HepG2 (cell line): ENCODE results near the gene MARCHF9. TPM values are rescaled to one million over a fixed set of nuclear protein-coding genes. Genes with fewer than 3 reads are reported as not detected.
A peak's percentile ranks its signal among the peaks of the same experiment; 100 is the strongest.

ENCODE experiments used
- ARID2 ChIP-seq: sonication (generic); formaldehyde crosslinking; IDR thresholded peaks from 2 replicates; pipeline ENCODE4 v1.8.1; 2022; ENCODE audit warnings: mild to moderate bottlenecking, missing genetic modification reagents, borderline replicate concordance
- ATF7-NPFF ChIP-seq: sonication (generic); formaldehyde crosslinking; IDR thresholded peaks from 2 replicates; pipeline ENCODE4 v1.8.1; 2023; ENCODE audit warnings: mild to moderate bottlenecking, low read depth, missing genetic modification reagents, moderate library complexity
- CEBPZ ChIP-seq: IDR thresholded peaks from 2 replicates; pipeline ENCODE4 v1.6.1; 2012; ENCODE audit warnings: low read length, improper control_type of control experiment
- MTF1 ChIP-seq: sonication (generic); formaldehyde crosslinking; IDR thresholded peaks from 2 replicates; pipeline ENCODE4 v1.5.0; 2020; ENCODE audit warnings: missing genetic modification reagents
- NFAT5 ChIP-seq: sonication (generic); formaldehyde crosslinking; IDR thresholded peaks from 2 replicates; pipeline ENCODE4 v1.4.0; 2020; ENCODE audit warnings: missing genetic modification reagents
- RNF219 ChIP-seq: sonication (generic); formaldehyde crosslinking; IDR thresholded peaks from 2 replicates; pipeline ENCODE4 v1.5.0; 2020; ENCODE audit warnings: mild to moderate bottlenecking, missing genetic modification reagents
- YEATS2 ChIP-seq: sonication (generic); formaldehyde crosslinking; IDR thresholded peaks from 2 replicates; pipeline ENCODE4 v1.4.0; 2020; ENCODE audit warnings: missing genetic modification reagents, borderline replicate concordance
- ZFP90 ChIP-seq: sonication (generic); formaldehyde crosslinking; IDR thresholded peaks from 2 replicates; pipeline ENCODE4 v1.8.0; 2022; ENCODE audit warnings: missing genetic modification reagents, mild to moderate bottlenecking, inconsistent platforms, borderline replicate concordance
- ZMYM4 ChIP-seq: sonication (generic); formaldehyde crosslinking; IDR thresholded peaks from 2 replicates; pipeline ENCODE4 v1.8.1; 2023; ENCODE audit warnings: mild to moderate bottlenecking, missing genetic modification reagents
- ZNF276 ChIP-seq: sonication (generic); formaldehyde crosslinking; IDR thresholded peaks from 2 replicates; pipeline ENCODE4 v1.4.0; 2020; ENCODE audit warnings: mild to moderate bottlenecking, low read depth, missing genetic modification reagents
- ZNF740 ChIP-seq: sonication (generic); formaldehyde crosslinking; IDR thresholded peaks from 2 replicates; pipeline ENCODE4 v1.4.0; 2020; ENCODE audit warnings: missing genetic modification reagents
- ZNF747 ChIP-seq: sonication (generic); formaldehyde crosslinking; IDR thresholded peaks from 2 replicates; pipeline ENCODE4 v1.8.1; 2023; ENCODE audit warnings: missing genetic modification reagents, mild to moderate bottlenecking, borderline replicate concordance
- polyA plus RNA-seq, 8 experiments: library from polyadenylated mRNA; depleted of rRNA in 3 of 8; stranded (reverse) in 7 of 8; unstranded in 1 of 8; fragments of >200 nt; fragmentation: Illumina TruSeq in 4 of 8; extraction: Trizol in 4 of 8; gene quantifications; 2 replicates each; pipeline versions ENCODE4 v1.2.1 to v1.2.3, GENCODE V29; 2011 to 2016; ENCODE audit warnings: low read depth in 4 of 8, missing spikeins in 1 of 8, mixed read lengths in 1 of 8; ENCODE audit not compliant: insufficient read depth in 1 of 8
- total RNA-seq, 5 experiments: library from RNA; depleted of rRNA; stranded (reverse); fragments of >200 nt; fragmentation: Illumina TruSeq; extraction: Trizol; gene quantifications; 2 replicates each; pipeline ENCODE4 v1.2.3, GENCODE V29; 2016; ENCODE audit warnings: low read depth in 1 of 5

The MARCHF9 gene
- total and polyA plus RNA-seq, 2 of the 13 experiments (the other 11 are each of a cell fraction or from before 2014, with no cell fraction given), result 5.7 to 9.6 TPM

- TF ChIP-seq CEBPZ, result no peak
- TF ChIP-seq NFAT5 (CRISPR knock-in tag), result 0 out of 2 replicates have a peak, but pooled peaks have one; percentile 47
- peak; percentile 61; the same call in 1 of the 2 replicates for TF ChIP-seq ZFP90 (CRISPR knock-in tag)
- no peak for TF ChIP-seq ZNF276 (CRISPR knock-in tag)
- peak; percentile 86; the same call in 1 of the 2 replicates for TF ChIP-seq ZNF747
- peak; percentile 86; the same call in 1 of the 2 replicates for TF ChIP-seq MTF1 (CRISPR knock-in tag)
- peak; percentile 98 for TF ChIP-seq ZMYM4 (CRISPR knock-in tag)
- TF ChIP-seq RNF219 (CRISPR knock-in tag), result 0 out of 2 replicates have a peak, but pooled peaks have one; percentile 60
- TF ChIP-seq ATF7-NPFF (CRISPR knock-in tag), result peak; percentile 90
- TF ChIP-seq YEATS2 (CRISPR knock-in tag), result peak; percentile 97
- TF ChIP-seq ZNF740, result peak; percentile 93
- no peak for TF ChIP-seq ARID2 (CRISPR knock-in tag)
These were observed 27.9 kb downstream of the MARCHF9 start, which contains the start of gene TSFM (continued) for GRCh38 chr12:57782608-57783465.
